Liver (tissue), 9 donors: ENCODE results near the gene LCE3C. TPM values are rescaled to one million over a fixed set of nuclear protein-coding genes. Genes with fewer than 3 reads are reported as not detected.

ENCODE experiments used
- DNase-seq: peaks from one replicate; pipeline ENCODE4 v3.0.0-alpha.2; 2017; ENCODE audit warnings: low spot score
- H3K27ac ChIP-seq, 2 donors: one replicate each; pipeline ENCODE4 v1.7.0; 2013; ENCODE audit warnings: inconsistent platforms in 2 of 2, low read length in 2 of 2, control low read depth in 1 of 2, low read depth in 1 of 2, mild to moderate bottlenecking in 1 of 2
- H3K27me3 ChIP-seq, 4 donors: one replicate each; pipeline versions ENCODE4 v1.6.1 to v1.7.0; 2013; ENCODE audit warnings: low read length in 3 of 4, inconsistent platforms in 1 of 4, mild to moderate bottlenecking in 1 of 4, moderate library complexity in 1 of 4; ENCODE audit not compliant: control insufficient read depth in 4 of 4, insufficient read depth in 4 of 4
- H3K36me3 ChIP-seq, 4 donors: one replicate each; pipeline versions ENCODE4 v1.6.1 to v1.7.0; 2013; ENCODE audit warnings: low read length in 3 of 4, mild to moderate bottlenecking in 3 of 4, low read depth in 1 of 4, moderate library complexity in 1 of 4; ENCODE audit not compliant: control insufficient read depth in 4 of 4, insufficient read depth in 3 of 4
- H3K4me1 ChIP-seq, 4 donors: one replicate each; pipeline versions ENCODE4 v1.6.1 to v1.7.0; 2013; ENCODE audit warnings: low read length in 3 of 4, mild to moderate bottlenecking in 3 of 4, moderate library complexity in 1 of 4; ENCODE audit not compliant: control insufficient read depth in 4 of 4, insufficient read depth in 4 of 4
- H3K4me3 ChIP-seq, 3 donors: one replicate each; pipeline versions ENCODE4 v1.6.1 to v1.7.0; 2013; ENCODE audit warnings: low read length in 3 of 3, control low read depth in 1 of 3, low read depth in 1 of 3, mild to moderate bottlenecking in 1 of 3
- H3K9ac ChIP-seq, 2 donors: one replicate each; pipeline ENCODE4 v1.7.0; 2013; ENCODE audit warnings: low read length in 2 of 2, mild to moderate bottlenecking in 2 of 2, moderate library complexity in 2 of 2, control low read depth in 1 of 2, low read depth in 1 of 2
- H3K9me3 ChIP-seq, 4 donors: one replicate each; pipeline versions ENCODE4 v1.6.1 to v1.7.0; 2013; ENCODE audit warnings: low read length in 3 of 4; ENCODE audit not compliant: control insufficient read depth in 4 of 4
- ATF3 ChIP-seq: IDR thresholded peaks from 2 replicates; pipeline ENCODE4 v1.6.1; 2016; ENCODE audit warnings: antibody characterized with exemption
- EGR1 ChIP-seq, 2 donors: IDR thresholded peaks; 2 replicates each; pipeline ENCODE4 v1.6.1; 2016 to 2018; ENCODE audit warnings: antibody characterized with exemption in 2 of 2, low read depth in 2 of 2
- FOXA1 ChIP-seq: IDR thresholded peaks from 2 replicates; pipeline ENCODE4 v1.6.1; 2016; ENCODE audit warnings: antibody characterized with exemption
- FOXA2 ChIP-seq: IDR thresholded peaks from 2 replicates; pipeline ENCODE4 v1.6.1; 2016; ENCODE audit warnings: antibody characterized with exemption
- GABPA ChIP-seq, 2 donors: IDR thresholded peaks in 1 of 2; conservative IDR thresholded peaks in 1 of 2; 2 replicates each; pipeline ENCODE4 v1.6.1; 2016; ENCODE audit warnings: antibody characterized with exemption in 2 of 2, mild to moderate bottlenecking in 1 of 2, moderate library complexity in 1 of 2
- HNF4A ChIP-seq, 2 donors: conservative IDR thresholded peaks; 2 replicates each; pipeline ENCODE4 v1.6.1; 2016; ENCODE audit warnings: antibody characterized with exemption in 2 of 2, mild to moderate bottlenecking in 2 of 2
- HNF4G ChIP-seq: IDR thresholded peaks from 2 replicates; pipeline ENCODE4 v1.6.1; 2016; ENCODE audit warnings: antibody characterized with exemption
- JUND ChIP-seq, 2 donors: IDR thresholded peaks; 2 replicates each; pipeline ENCODE4 v1.6.1; 2016; ENCODE audit warnings: antibody characterized with exemption in 2 of 2
- MAX ChIP-seq: IDR thresholded peaks from 2 replicates; pipeline ENCODE4 v1.6.1; 2016; ENCODE audit warnings: antibody characterized with exemption
- NR2F2 ChIP-seq: IDR thresholded peaks from 2 replicates; pipeline ENCODE4 v1.6.1; 2016; ENCODE audit warnings: antibody characterized with exemption
- RAD21 ChIP-seq, 2 donors: IDR thresholded peaks; 2 replicates each; pipeline ENCODE4 v1.6.1; 2016; ENCODE audit warnings: antibody characterized with exemption in 2 of 2, mild to moderate bottlenecking in 2 of 2
- REST ChIP-seq: IDR thresholded peaks from 2 replicates; pipeline ENCODE4 v1.6.1; 2016; ENCODE audit warnings: antibody characterized with exemption, mild to moderate bottlenecking
- RXRA ChIP-seq, 2 donors: IDR thresholded peaks; 2 replicates each; pipeline ENCODE4 v1.6.1; 2017 to 2018; ENCODE audit warnings: antibody characterized with exemption in 2 of 2, mild to moderate bottlenecking in 1 of 2
- SP1 ChIP-seq: IDR thresholded peaks from 2 replicates; pipeline ENCODE4 v1.6.1; 2018; ENCODE audit warnings: antibody characterized with exemption, mild to moderate bottlenecking
- TAF1 ChIP-seq: conservative IDR thresholded peaks from 2 replicates; pipeline ENCODE4 v1.6.1; 2016; ENCODE audit warnings: antibody characterized with exemption, mild to moderate bottlenecking
- YY1 ChIP-seq: IDR thresholded peaks from 2 replicates; pipeline ENCODE4 v1.6.1; 2016; ENCODE audit warnings: antibody characterized with exemption, mild to moderate bottlenecking
- ZBTB33 ChIP-seq: IDR thresholded peaks from 2 replicates; pipeline ENCODE4 v1.6.1; 2016; ENCODE audit warnings: antibody characterized with exemption
- WGBS: extraction: QIAGEN DNeasy Blood & Tissue Kit; methylation state at CpG from one replicate; pipeline ENCODE4 v1.1.7; 2013; 5-methylcytosine and 5-hydroxymethylcytosine counted together
- polyA plus RNA-seq, 2 donors: library from polyadenylated mRNA; stranded (reverse) in 1 of 2; unstranded in 1 of 2; fragments of 200-250 nt in 1 of 2; fragments of >200 nt in 1 of 2; fragmentation: Nextera tagmentation in 1 of 2; extraction: Ambion mirVana in 1 of 2; gene quantifications; one replicate each; pipeline versions ENCODE4 v1.2.1 to v1.2.3, GENCODE V29; 2013 to 2015
- total RNA-seq, 2 donors: library from RNA; depleted of rRNA; stranded (reverse); fragments of >200 nt; gene quantifications; one replicate each; pipeline ENCODE4 v1.2.3, GENCODE V29; 2014
- TF ChIP-seq, protein P1 (sequence below): fragments of 150-350 bp; IDR thresholded peaks from 2 replicates; pipeline ENCODE4 v1.5.1; 2017; ENCODE audit warnings: improper control_type of control experiment, low read depth, low read length; ENCODE audit not compliant: missing input control
- donor health status: healthy.
- donor health status: healthy.
- donor health status: healthy.
- donor health status: healthy.
- donor health status: healthy.

LCE3C gene
- total and polyA plus RNA-seq, 4 donors: not detected

GRCh38 chr1:152630596-152630995 lies 30.6 kb downstream of the LCE3C start:
- Histone ChIP-seq H3K4me3 (no peak overlapping the region), H3K9ac (no peak overlapping the region), H3K27me3 (no peaks in the 10 kb centered on the region), H3K27ac (no peak overlapping the region), H3K9me3 (no peaks in the 10 kb centered on the region), H3K36me3 (no peaks in the 10 kb centered on the region), H3K4me1 (no peaks in the 10 kb centered on the region)
- TF ChIP-seq ATF3 (no peak), FOXA2 (no peak), SP1 (no peak), FOXA1 (no peak)
- no peak for DNase-seq
- 90% methylated on average over 3 of the region's 3 CpGs for WGBS

DNA sequence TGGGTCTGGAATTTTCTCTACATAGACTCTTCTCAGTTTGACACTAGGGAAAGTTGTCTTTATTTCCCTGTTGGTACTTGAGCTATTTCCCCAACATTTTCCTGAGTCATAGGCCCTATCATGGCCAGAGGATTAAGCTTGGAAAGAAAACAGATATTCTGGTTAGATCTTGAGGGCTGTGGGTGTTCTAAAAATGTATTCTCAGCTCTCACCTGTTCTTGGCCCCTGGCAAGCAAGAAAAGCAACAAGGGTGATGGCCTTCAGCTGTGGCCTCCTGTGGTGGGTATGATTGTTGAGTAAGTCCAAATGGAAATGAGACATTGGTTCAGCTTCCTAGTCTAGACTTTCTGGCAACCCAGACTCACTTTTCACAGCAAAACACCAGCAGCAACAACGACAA lies 40.3 kb downstream of the LCE3C start:
- Histone ChIP-seq H3K4me1 (no peaks in the 10 kb centered on the region), H3K36me3 (no peaks in the 10 kb centered on the region), H3K9ac (no peak overlapping the region), H3K27ac (no peak overlapping the region), H3K27me3 (no peaks in the 10 kb centered on the region), H3K4me3 (no peak overlapping the region), H3K9me3 (peaks cover 0 to 4% (median 1%) of the 10 kb centered on the region in 4 donors)
- WGBS: 75% methylated on average over 1 of the region's 1 CpG
- TF ChIP-seq FOXA2 (no peak), HNF4A (conservative IDR thresholded peaks at IDR 0.05) (no peak), RXRA (IDR thresholded peaks at IDR 0.05) (no peak)
- no peak for DNase-seq

- TF ChIP-seq HNF4A (conservative IDR thresholded peaks at IDR 0.05): no peak
- TF ChIP-seq HNF4G: no peak
- TF ChIP-seq TAF1: no peak
- no peak for TF ChIP-seq FOXA2
- no peak for TF ChIP-seq RXRA (IDR thresholded peaks at IDR 0.05)
- no peak for TF ChIP-seq REST
- TF ChIP-seq GABPA (IDR thresholded peaks at IDR 0.05 in 1 of 2, conservative IDR thresholded peaks at IDR 0.05 in 1 of 2): no peak
- TF ChIP-seq, protein P1, sequence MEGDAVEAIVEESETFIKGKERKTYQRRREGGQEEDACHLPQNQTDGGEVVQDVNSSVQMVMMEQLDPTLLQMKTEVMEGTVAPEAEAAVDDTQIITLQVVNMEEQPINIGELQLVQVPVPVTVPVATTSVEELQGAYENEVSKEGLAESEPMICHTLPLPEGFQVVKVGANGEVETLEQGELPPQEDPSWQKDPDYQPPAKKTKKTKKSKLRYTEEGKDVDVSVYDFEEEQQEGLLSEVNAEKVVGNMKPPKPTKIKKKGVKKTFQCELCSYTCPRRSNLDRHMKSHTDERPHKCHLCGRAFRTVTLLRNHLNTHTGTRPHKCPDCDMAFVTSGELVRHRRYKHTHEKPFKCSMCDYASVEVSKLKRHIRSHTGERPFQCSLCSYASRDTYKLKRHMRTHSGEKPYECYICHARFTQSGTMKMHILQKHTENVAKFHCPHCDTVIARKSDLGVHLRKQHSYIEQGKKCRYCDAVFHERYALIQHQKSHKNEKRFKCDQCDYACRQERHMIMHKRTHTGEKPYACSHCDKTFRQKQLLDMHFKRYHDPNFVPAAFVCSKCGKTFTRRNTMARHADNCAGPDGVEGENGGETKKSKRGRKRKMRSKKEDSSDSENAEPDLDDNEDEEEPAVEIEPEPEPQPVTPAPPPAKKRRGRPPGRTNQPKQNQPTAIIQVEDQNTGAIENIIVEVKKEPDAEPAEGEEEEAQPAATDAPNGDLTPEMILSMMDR: no peak
- TF ChIP-seq NR2F2: no peak
- TF ChIP-seq SP1: no peak
- no peak for TF ChIP-seq MAX
- no peak for TF ChIP-seq RAD21 (IDR thresholded peaks at IDR 0.05)
- no peak for TF ChIP-seq JUND (IDR thresholded peaks at IDR 0.05)
- TF ChIP-seq YY1: no peak
- no peak for TF ChIP-seq EGR1 (IDR thresholded peaks at IDR 0.05; ENCODE audit: low read depth in 2 of 2)
- no peak for TF ChIP-seq ZBTB33
- no peak for TF ChIP-seq FOXA1
- WGBS: 65% methylated on average over 3 of the region's 3 CpGs
- H3K4me3 ChIP-seq: no peak overlapping the region
- no peaks in the 10 kb centered on the region for H3K36me3 ChIP-seq
- no peaks in the 10 kb centered on the region for H3K27me3 ChIP-seq
- H3K9ac ChIP-seq: no peak overlapping the region
- no peak overlapping the region for H3K27ac ChIP-seq
- H3K9me3 ChIP-seq: peaks cover 0 to 3% (median 0%) of the 10 kb centered on the region in 4 donors
- no peak for DNase-seq
- no peaks in the 10 kb centered on the region for H3K4me1 ChIP-seq
Observed at GRCh38 chr1:152643945-152644344, 43.9 kb downstream of the LCE3C start.
